PC-3 (cell line): Measurements from ENCODE around the gene TUFT1. TPM values are rescaled to one million over a fixed set of nuclear protein-coding genes. Genes with fewer than 3 reads are reported as not detected.
A peak's percentile ranks its signal among the peaks of the same experiment; 100 is the strongest.
"Not testable (repeated sequence)": the region's sequence is repeated elsewhere in the genome, so short reads cannot be mapped to it uniquely, and the experiment has no call there.

Experiments
- ATAC-seq: fragments of 200-7000 bp; cut with Tn5 transposase; 2 replicates; pipeline ENCODE4 v1.9.1; 2020; ENCODE audit warnings: mild to moderate bottlenecking, moderate library complexity
- BruUV-seq: library from RNA; stranded (reverse); fragments of 400-500 nt; replicated peaks from 2 replicates; lab custom pipeline; 2021; lab: Mats Ljungman, UMichigan
- CTCF ChIA-PET: fragments of 300-600 bp; sonication (Branson Sonifier 250); formaldehyde crosslinking; loops from one replicate; lab custom pipeline; 2022; ENCODE audit warnings: antibody characterized with exemption; lab: Charles Lee
- POLR2A ChIA-PET: fragments of 300-600 bp; sonication (Branson Sonifier 250); formaldehyde crosslinking; loops from one replicate; lab custom pipeline; 2022; ENCODE audit warnings: antibody characterized with exemption; ENCODE audit not compliant: unreplicated experiment; lab: Charles Lee
- DNase-seq: peaks from one replicate; pipeline ENCODE4 v3.0.0-alpha.2; 2015
- H2AFZ ChIP-seq: fragments of 300-600 bp; sonication (generic); 2 replicates; pipeline ENCODE4 v1.6.0; 2016; ENCODE audit warnings: antibody characterized with exemption, low read length
- H3F3A ChIP-seq: fragments of 300-600 bp; sonication (generic); one replicate; pipeline ENCODE4 v1.6.0; 2017; ENCODE audit warnings: antibody characterized with exemption, low read length, control low read depth, mild to moderate bottlenecking; ENCODE audit not compliant: unreplicated experiment
- H3K27ac ChIP-seq: fragments of 300-600 bp; sonication (generic); 2 replicates; pipeline ENCODE4 v1.5.1; 2016; ENCODE audit warnings: mild to moderate bottlenecking, low read length
- H3K27me3 ChIP-seq: fragments of 300-600 bp; sonication (generic); 2 replicates; pipeline ENCODE4 v1.6.1; 2016; ENCODE audit warnings: low read length, mixed read lengths
- H3K36me3 ChIP-seq: fragments of 300-600 bp; sonication (generic); 2 replicates; pipeline ENCODE4 v1.6.1; 2016; ENCODE audit warnings: low read depth, mixed run types, low read length, mixed read lengths
- H3K4me1 ChIP-seq: fragments of 300-600 bp; sonication (generic); 2 replicates; pipeline ENCODE4 v1.5.1; 2016; ENCODE audit warnings: low read length; ENCODE audit not compliant: insufficient read depth
- H3K4me2 ChIP-seq: fragments of 300-600 bp; sonication (generic); 2 replicates; pipeline ENCODE4 v1.6.0; 2016; ENCODE audit warnings: low read length
- H3K4me3 ChIP-seq: fragments of 300-600 bp; sonication (generic); 2 replicates; pipeline ENCODE4 v1.5.1; 2016; ENCODE audit warnings: mild to moderate bottlenecking, low read length, mixed read lengths
- H3K79me2 ChIP-seq: fragments of 300-600 bp; sonication (generic); 2 replicates; pipeline ENCODE4 v1.6.1; 2017; ENCODE audit warnings: low read length, mixed read lengths
- H3K9ac ChIP-seq: fragments of 300-600 bp; sonication (generic); 2 replicates; pipeline ENCODE4 v1.6.0; 2016; ENCODE audit warnings: mild to moderate bottlenecking, low read length
- H3K9me2 ChIP-seq: fragments of 300-600 bp; sonication (generic); replicated peaks from 2 replicates; pipeline ENCODE4 v1.6.1; 2016; ENCODE audit warnings: mixed run types, low read length, mixed read lengths
- H3K9me3 ChIP-seq: fragments of 300-600 bp; sonication (generic); 2 replicates; pipeline ENCODE4 v1.6.1; 2016; ENCODE audit warnings: low read length, mixed read lengths
- H4K20me1 ChIP-seq: fragments of 300-600 bp; sonication (generic); 2 replicates; pipeline ENCODE4 v1.6.1; 2016; ENCODE audit warnings: low read length, mixed read lengths
- EZH2 ChIP-seq: fragments of 300-600 bp; sonication (generic); IDR thresholded peaks from one replicate; pipeline ENCODE4 v1.6.1; 2017; ENCODE audit warnings: antibody characterized with exemption, mild to moderate bottlenecking, low read length; ENCODE audit not compliant: unreplicated experiment
- EZH2phosphoT487 ChIP-seq: fragments of 300-600 bp; sonication (generic); IDR thresholded peaks from 2 replicates; pipeline ENCODE4 v1.6.1; 2018; ENCODE audit warnings: mild to moderate bottlenecking, antibody characterized with exemption, low read length, borderline replicate concordance
- intact Hi-C: fragments of 100-400 bp; cut with micrococcal nuclease; formaldehyde crosslinking; loops from 2 replicates; pipeline ENCODE4 v1.9.0; 2023
- total RNA-seq: library from RNA; depleted of rRNA; stranded (reverse); fragments of >200 nt; gene quantifications from 2 replicates; pipeline ENCODE4 v1.2.3, GENCODE V29; 2014
- TF ChIP-seq, protein P1 (sequence below): fragments of 300-600 bp; sonication (generic); conservative IDR thresholded peaks from 2 replicates; pipeline ENCODE4 v1.5.1; 2017; ENCODE audit warnings: antibody characterized with exemption, low read depth, mild to moderate bottlenecking, low read length

The TUFT1 gene
- total RNA-seq, 1 experiment from 2014 or later: 33.9 TPM

- peaks cover 26% of the 10 kb centered on the region for H3K4me1 ChIP-seq
- H3K4me2 ChIP-seq: no peak overlapping the region
- H3K9ac ChIP-seq: no peak overlapping the region
- H4K20me1 ChIP-seq: no peaks in the 10 kb centered on the region
- H3K36me3 ChIP-seq: no peaks in the 10 kb centered on the region
- no peak overlapping the region for H2AFZ ChIP-seq
- no peaks in the 10 kb centered on the region for H3F3A ChIP-seq
- peak; percentile 73 for ATAC-seq
- no peaks in the 10 kb centered on the region for H3K79me2 ChIP-seq
- no peaks in the 10 kb centered on the region for H3K9me2 ChIP-seq
- no peak overlapping the region for H3K4me3 ChIP-seq
- ChIA-PET CTCF (interaction anchor here (1.4 kb wide), 1 partner anchor 97 kb away, joined by 3 read pairs; no protein-coding TSS in a partner anchor), POLR2A (interaction anchor here (0.6 kb wide), 1 partner anchor 83 kb away, joined by 6 read pairs; no protein-coding TSS in a partner anchor)
- peak; percentile 92 for DNase-seq
- TF ChIP-seq EZH2: no peak
- no peak for TF ChIP-seq EZH2phosphoT487
- TF ChIP-seq, protein P1, sequence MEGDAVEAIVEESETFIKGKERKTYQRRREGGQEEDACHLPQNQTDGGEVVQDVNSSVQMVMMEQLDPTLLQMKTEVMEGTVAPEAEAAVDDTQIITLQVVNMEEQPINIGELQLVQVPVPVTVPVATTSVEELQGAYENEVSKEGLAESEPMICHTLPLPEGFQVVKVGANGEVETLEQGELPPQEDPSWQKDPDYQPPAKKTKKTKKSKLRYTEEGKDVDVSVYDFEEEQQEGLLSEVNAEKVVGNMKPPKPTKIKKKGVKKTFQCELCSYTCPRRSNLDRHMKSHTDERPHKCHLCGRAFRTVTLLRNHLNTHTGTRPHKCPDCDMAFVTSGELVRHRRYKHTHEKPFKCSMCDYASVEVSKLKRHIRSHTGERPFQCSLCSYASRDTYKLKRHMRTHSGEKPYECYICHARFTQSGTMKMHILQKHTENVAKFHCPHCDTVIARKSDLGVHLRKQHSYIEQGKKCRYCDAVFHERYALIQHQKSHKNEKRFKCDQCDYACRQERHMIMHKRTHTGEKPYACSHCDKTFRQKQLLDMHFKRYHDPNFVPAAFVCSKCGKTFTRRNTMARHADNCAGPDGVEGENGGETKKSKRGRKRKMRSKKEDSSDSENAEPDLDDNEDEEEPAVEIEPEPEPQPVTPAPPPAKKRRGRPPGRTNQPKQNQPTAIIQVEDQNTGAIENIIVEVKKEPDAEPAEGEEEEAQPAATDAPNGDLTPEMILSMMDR: no peak
- BruUV-seq: no TSS peak
- no peaks in the 10 kb centered on the region for H3K27me3 ChIP-seq
- H3K27ac ChIP-seq: no peak overlapping the region
- intact Hi-C loops: no loop called here
- no peaks in the 10 kb centered on the region for H3K9me3 ChIP-seq
Measured at GRCh38 chr1:151596166-151596953, 56.3 kb downstream of the TUFT1 start.

DNA sequence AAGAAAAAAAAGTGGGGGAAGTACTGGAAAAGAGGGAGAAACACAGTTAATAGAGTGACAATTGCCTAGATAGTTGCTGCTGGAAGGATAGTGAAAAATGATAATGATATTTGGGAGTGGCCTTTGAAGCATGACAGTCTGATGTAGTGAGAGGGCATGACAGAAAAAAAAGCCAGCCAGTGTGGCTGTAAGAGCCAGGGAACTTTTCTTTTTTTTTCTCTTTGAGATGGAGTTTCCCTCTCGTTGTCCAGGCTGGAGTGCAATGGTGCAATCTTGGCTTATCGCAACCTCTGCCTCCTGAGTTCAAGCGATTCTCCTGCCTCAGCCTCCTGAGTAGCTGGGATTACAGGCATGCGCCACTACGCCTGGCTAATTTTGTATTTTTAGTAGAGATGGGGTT lies 62.4 kb downstream of the TUFT1 start:
- H3F3A ChIP-seq, DNase-seq, intact Hi-C loops, ATAC-seq, H4K20me1 ChIP-seq, H3K79me2 ChIP-seq, H2AFZ ChIP-seq, H3K9ac ChIP-seq, H3K9me3 ChIP-seq, H3K9me2 ChIP-seq, H3K36me3 ChIP-seq, CTCF ChIA-PET, H3K4me2 ChIP-seq, BruUV-seq, H3K27ac ChIP-seq, H3K4me3 ChIP-seq, H3K27me3 ChIP-seq: not testable (repeated sequence)
- POLR2A ChIA-PET: interaction anchor here (0.7 kb wide), 1 partner anchor 36 kb away, joined by 15 read pairs; no protein-coding TSS in a partner anchor
- H3K4me1 ChIP-seq: peaks cover 18% of the 10 kb centered on the region

DNA sequence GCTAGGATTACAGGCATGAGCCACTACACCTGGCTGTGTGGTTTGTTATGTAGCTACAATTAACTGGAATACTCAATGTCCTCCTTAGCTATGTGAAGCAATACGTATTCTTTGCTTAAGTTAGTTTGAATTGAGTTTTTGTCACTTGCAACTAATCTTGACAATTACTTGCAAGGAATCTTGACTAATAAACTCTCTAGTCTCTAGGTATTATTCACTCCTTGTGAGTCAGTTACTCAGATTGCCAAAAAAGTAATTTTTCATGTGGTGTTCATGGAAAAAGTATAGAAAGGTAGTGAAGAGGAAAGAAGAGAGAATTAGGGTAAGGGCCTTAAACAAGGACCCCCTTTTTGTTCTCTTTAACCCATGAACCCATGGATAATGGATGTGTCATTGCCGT lies 64.2 kb downstream of the TUFT1 start:
- TF ChIP-seq EZH2: no peak
- TF ChIP-seq EZH2phosphoT487: no peak
- TF ChIP-seq, protein P1: no peak
- CTCF ChIA-PET: no interaction called here
- H4K20me1 ChIP-seq: no peaks in the 10 kb centered on the region
- intact Hi-C loops: no loop called here
- POLR2A ChIA-PET: no interaction called here
- H3K9ac ChIP-seq: no peak overlapping the region
- no peaks in the 10 kb centered on the region for H3K27me3 ChIP-seq
- ATAC-seq (no peak), DNase-seq (no peak)
- no peak overlapping the region for H2AFZ ChIP-seq
- H3K4me1 ChIP-seq: peaks cover 27% of the 10 kb centered on the region
- H3F3A ChIP-seq: no peaks in the 10 kb centered on the region
- no peaks in the 10 kb centered on the region for H3K9me2 ChIP-seq
- H3K79me2 ChIP-seq: no peaks in the 10 kb centered on the region
- H3K27ac ChIP-seq: no peak overlapping the region
- BruUV-seq: no TSS peak
- no peak overlapping the region for H3K4me3 ChIP-seq
- no peaks in the 10 kb centered on the region for H3K36me3 ChIP-seq
- H3K9me3 ChIP-seq: no peaks in the 10 kb centered on the region
- no peak overlapping the region for H3K4me2 ChIP-seq
